GM21423 (cell line): ENCODE measurements around the gene CTNNA1.

ENCODE experiments used
- ATAC-seq: cut with Tn5 transposase; IDR thresholded peaks from one replicate; pipeline ENCODE4 v1.9.1; 2021; ENCODE audit warnings: mild to moderate bottlenecking, moderate library complexity; ENCODE audit not compliant: unreplicated experiment

Gene CTNNA1

DNA sequence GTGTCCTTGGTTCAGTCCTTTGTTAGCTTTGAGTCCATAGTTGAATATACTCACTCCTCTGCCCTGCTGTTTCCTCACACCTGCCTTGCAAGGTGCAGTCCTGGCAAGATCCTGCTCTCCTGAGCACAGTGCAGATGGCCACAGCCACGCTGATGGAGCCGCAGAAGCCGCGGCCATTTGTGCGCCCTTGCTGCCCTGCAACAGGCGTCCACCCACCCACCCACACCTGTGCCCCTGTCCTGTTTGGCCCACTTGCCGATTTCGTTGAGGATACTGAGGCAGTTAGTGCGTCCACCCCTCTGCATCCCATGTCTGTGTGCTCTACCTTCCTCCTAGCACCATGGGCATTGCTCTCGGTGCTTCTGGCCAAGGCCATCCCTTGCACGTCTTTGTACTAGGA, 173.0 kb downstream of the CTNNA1 start:
- ATAC-seq, result no peak

DNA sequence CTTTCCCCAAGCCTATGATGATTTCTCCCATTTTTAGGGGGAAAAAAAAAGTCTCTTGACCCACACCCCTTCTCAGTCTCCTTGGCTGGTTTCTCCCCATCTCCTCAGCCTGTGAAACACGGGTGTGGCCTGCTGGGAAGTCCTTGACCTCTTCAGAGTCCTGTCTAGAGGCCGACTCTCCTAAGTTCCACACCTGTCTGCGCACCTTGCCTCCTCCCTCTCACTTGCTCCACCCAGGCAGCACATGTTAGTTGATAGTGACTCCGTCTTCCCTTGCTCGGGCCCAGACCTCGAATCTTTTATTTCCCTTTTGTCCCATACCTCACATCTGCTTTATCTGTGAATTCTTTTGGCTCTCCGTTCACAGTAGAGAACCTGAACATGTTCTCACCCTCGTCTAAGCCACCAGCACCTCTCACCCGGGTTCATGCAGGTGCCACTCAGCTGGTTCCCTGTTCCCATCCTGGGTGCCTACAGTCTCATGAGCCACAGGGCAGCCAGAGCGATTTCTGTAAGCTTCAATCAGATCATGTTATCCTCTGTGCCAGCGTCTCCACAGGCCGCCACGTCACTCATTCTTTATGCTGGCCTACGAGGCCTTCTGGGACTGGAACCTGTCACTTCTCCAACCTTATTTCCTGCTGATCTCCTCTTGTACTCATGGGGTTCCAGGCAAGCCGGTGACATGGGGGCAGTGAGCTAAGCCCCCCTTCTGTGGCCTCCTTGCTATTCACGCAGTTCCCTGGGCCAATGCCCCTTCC, 173.6 kb downstream of the CTNNA1 start:
- ATAC-seq, result no peak

- ATAC-seq, result no peak
Measured at GRCh38 chr5:138927544-138927943, 174.3 kb downstream of the CTNNA1 start.

GRCh38 chr5:138927979-138928378, 174.8 kb downstream of the CTNNA1 start:
- ATAC-seq, result no peak

DNA sequence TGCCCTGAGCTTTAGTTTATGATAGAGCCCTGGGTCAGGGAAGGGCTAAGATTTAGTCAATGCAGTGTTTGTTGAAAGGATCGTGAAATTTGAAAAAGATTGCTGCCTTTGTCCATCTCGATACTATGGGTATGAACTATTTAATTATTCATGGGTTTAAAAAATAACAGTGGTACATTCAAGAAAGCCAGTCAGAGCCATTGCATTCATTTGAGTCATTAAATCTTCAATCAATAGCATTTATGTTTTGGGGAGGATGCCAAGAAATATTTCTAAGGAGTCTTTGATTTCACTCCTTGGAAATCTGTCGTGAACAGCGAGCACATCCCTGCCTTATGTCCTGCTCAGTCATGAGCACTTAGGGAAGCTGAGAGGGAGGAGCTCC, 176.3 kb downstream of the CTNNA1 start:
- ATAC-seq, result no peak

DNA sequence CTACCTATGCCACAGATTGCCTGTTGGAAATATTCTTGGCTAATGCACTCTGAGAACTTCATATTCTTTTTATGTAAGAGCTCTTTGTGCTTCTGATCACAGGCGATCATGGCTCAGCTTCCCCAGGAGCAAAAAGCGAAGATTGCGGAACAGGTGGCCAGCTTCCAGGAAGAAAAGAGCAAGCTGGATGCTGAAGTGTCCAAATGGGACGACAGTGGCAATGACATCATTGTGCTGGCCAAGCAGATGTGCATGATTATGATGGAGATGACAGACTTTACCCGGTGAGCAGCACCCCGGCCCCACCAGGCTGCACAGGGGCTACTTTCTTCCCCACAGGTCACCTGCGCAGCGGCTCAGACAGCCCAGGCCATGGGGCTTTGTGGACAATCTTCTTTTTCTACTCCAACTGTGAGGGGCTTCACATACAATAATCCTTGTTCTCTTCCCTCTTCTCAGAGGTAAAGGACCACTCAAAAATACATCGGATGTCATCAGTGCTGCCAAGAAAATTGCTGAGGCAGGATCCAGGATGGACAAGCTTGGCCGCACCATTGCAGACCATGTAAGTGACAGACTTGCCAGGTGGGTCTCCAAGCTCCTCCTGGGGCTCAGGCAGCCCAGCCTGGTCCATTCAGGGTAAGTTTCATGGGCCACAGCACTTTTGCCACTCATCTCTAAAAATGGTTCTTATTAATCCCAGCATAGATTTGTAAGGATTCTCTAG, 177.3 kb downstream of the CTNNA1 start:
- ATAC-seq, result no peak

- ATAC-seq, result no peak
Measured at GRCh38 chr5:138932171-138932810, 179.1 kb downstream of the CTNNA1 start.

DNA sequence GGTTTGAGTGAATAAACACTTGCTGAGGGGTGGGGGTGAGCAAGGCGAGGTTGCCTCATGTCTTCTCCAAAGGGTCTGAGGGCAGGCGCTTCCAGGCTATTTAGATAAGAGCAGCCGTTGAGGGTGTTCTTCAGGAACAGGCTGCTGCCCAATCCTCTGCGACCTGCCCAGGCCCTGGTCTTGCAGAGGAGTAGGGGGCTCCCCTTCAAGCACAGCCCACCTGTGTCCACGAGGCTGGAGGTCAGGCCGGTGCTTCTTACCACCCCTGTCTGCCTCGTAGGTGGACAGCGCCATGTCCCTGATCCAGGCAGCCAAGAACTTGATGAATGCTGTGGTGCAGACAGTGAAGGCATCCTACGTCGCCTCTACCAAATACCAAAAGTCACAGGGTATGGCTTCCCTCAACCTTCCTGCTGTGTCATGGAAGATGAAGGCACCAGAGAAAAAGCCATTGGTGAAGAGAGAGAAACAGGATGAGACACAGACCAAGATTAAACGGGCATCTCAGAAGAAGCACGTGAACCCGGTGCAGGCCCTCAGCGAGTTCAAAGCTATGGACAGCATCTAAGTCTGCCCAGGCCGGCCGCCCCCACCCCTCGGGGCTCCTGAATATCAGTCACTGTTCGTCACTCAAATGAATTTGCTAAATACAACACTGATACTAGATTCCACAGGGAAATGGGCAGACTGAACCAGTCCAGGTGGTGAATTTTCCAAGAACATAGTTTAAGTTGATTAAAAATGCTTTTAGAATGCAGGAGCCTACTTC, 180.5 kb downstream of the CTNNA1 start:
- no peak for ATAC-seq

DNA sequence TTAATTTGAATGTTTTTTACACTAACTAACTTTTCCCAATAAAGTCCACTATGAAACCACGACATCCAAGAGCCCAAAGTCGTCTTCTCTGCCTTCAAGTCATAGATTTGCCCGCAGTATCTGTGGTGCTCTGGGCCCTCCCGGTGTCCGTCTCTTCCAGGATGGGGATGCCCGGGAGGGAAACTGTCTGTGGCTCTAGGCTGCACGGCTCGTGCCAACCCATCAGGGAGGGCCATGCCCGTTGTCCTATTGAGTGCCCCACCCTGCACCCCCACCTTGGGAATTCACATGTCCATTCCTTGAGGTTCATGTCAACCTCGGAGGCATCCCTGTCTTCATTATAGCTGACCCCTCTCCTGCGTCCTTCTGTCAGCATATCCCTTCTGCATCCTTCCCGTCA, 181.7 kb downstream of the CTNNA1 start:
- ATAC-seq, result no peak

GRCh38 chr5:138935466-138935865, 182.2 kb downstream of the CTNNA1 start:
- ATAC-seq, result no peak

GRCh38 chr5:138936225-138936967, 183.2 kb downstream of the CTNNA1 start:
- ATAC-seq, result no peak

GRCh38 chr5:138936968-138937345, 183.7 kb downstream of the CTNNA1 start:
- ATAC-seq, result no peak

DNA sequence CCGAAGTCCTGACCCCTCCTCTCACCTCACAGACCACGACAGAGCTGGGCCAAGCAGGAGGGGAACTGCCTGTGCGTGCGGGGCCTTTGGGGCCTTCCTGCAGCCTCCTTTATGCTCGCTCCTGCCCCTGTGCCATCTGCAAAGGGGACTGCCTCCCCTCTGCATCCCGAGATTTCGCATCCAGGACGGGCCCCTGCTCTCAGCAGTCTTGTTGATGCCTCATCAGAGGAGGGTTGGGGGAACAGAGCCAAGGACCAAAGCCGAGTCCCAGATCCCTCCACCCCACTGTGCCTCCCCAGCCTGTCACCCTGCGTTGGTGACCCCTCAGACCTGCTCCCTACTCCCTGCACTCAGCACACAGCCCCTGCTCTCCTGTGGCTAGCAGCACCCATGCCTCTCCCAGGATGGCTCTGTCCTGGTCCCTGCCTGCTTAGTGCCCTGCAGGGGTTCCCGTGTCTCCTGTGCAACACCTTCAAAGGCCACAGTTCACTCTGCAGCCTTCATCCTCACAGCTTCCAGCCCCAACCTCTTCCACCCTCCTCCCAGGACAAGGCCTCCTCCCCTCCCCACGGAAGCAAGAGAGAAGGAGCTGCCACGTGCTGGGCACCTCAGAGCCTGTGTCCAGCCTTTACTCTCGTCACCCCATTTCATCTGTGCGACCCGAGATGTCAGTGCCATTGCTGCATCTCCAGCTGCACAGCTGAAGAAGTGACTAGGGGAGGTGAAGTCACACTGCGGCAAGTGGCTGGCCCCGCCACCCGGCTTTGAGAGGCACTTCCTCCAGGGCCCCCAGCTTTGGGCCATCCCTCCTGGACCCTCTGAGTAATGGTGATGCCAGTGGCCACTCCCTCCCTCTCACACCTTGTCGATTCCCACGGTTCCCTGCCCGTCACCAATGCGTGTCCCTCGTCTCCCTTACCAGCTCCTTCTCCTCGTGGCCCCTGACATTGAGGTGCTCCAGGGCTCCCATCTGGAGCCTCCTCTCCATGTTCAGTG, 184.5 kb downstream of the CTNNA1 start:
- ATAC-seq, result no peak

DNA sequence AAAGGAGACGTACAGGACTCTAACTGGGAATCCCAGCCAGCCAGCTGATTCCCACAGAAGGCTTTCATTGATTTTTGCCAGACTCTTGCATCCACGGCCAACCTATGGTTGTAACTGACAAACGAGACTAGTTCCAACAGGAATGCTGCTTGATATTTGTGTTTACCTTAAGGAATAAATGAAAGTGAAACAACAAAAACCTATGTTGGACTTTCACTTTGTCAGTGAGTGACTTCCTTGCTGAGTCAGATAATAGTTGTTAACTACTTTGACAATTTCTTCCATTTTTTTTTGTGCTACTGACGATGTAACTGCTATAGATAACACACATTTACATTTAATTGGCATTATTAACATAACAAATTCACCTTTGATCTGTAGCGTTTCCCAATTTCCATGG, 185.3 kb downstream of the CTNNA1 start:
- ATAC-seq, result no peak

DNA sequence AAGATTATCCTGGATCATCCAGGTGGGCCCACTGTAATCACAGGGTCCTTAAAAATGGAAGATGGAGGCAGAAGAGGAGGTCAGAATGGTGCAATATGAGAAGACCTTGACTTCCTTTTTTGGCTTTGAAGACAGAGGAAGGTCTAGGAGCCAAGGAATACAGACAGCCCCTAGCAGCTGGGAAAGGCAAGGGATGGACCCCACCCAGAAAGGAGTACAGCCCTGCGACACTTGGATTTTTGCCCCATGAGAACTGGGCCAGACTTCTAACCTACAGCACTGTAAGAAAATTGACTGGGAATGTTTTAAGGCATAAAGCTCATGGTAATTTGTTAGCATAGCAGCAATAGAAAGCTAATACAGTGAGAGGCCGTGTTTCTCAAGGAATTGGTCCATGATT, 188.8 kb downstream of the CTNNA1 start:
- no peak for ATAC-seq

DNA sequence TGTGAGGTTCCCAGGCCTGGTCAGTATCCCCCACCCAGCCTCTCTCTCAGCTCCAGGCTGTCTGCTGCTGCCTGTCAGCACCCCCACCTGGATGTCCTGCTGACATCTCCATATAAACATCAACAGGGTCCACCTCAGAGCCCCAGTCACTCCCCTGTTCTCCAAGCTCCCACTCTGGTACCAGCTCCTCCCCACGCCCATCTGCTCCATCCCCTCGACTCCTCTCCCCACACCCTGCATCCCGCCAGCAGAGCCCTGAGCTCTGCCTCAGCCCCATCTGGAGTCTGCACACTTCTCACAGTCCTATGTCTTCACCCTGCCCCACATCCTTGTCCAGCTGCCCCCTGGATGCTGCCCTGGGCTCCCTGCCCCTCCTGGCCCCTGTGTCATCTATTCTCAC, 189.6 kb downstream of the CTNNA1 start:
- no peak for ATAC-seq

GRCh38 chr5:138943599-138944173, 190.5 kb downstream of the CTNNA1 start:
- ATAC-seq, result no peak

- ATAC-seq, result no peak
Measured at GRCh38 chr5:138944527-138945322, 191.5 kb downstream of the CTNNA1 start.
